GM12878 (cell line): ENCODE results near the gene DDX21. TPM values are rescaled to one million over a fixed set of nuclear protein-coding genes. Genes with fewer than 3 reads are reported as not detected.

ENCODE experiments used
- IKZF2 ChIP-seq, 2 experiments: fragments of 450-650 bp; IDR thresholded peaks; 2 replicates each; pipeline ENCODE4 v1.6.1; 2017; ENCODE audit warnings: mild to moderate bottlenecking in 2 of 2, moderate library complexity in 2 of 2
- IRF4 ChIP-seq: IDR thresholded peaks from 2 replicates; pipeline ENCODE4 v1.6.1; 2011; ENCODE audit warnings: low read depth, low read length
- NBN ChIP-seq: fragments of 450-650 bp; IDR thresholded peaks from 2 replicates; pipeline ENCODE4 v1.6.1; 2016
- NR2C1 ChIP-seq: fragments of 450-650 bp; IDR thresholded peaks from 2 replicates; pipeline ENCODE4 v1.6.1; 2017; ENCODE audit warnings: antibody characterized with exemption, mild to moderate bottlenecking, moderate library complexity
- PML ChIP-seq: IDR thresholded peaks from 2 replicates; pipeline ENCODE4 v1.6.1; 2012; ENCODE audit warnings: low read length, inconsistent platforms
- POLR2A ChIP-seq: IDR thresholded peaks from 2 replicates; pipeline ENCODE4 v1.6.1; 2011; ENCODE audit warnings: low read depth, mild to moderate bottlenecking, low read length
- RB1 ChIP-seq: fragments of 450-650 bp; formaldehyde crosslinking; IDR thresholded peaks from 2 replicates; pipeline ENCODE4 v1.6.1; 2017; ENCODE audit warnings: mild to moderate bottlenecking, borderline replicate concordance
- SIN3A ChIP-seq: IDR thresholded peaks from 2 replicates; pipeline ENCODE4 v1.6.1; 2012; ENCODE audit warnings: low read depth, low read length, improper control_type of control experiment
- SMAD1 ChIP-seq: fragments of 450-650 bp; IDR thresholded peaks from 2 replicates; pipeline ENCODE4 v1.6.1; 2018; ENCODE audit warnings: mild to moderate bottlenecking, low read depth; ENCODE audit not compliant: partially characterized antibody
- TCF3 ChIP-seq: IDR thresholded peaks from 2 replicates; pipeline ENCODE4 v1.6.1; 2012; ENCODE audit warnings: low read depth, mild to moderate bottlenecking, low read length, borderline replicate concordance; ENCODE audit not compliant: insufficient read depth
- polyA plus RNA-seq, 11 experiments: library from polyadenylated mRNA; depleted of rRNA in 4 of 11; unstranded in 6 of 11; stranded (reverse) in 5 of 11; fragments of >200 nt; fragmentation: Nextera tagmentation in 4 of 11; fragmentation: Illumina TruSeq in 1 of 11; extraction: Ambion mirVana in 4 of 11; extraction: Trizol in 1 of 11; gene quantifications; 1 replicate in 1 of 11; 2 replicates in 10 of 11; pipeline versions ENCODE4 v1.2.1 to v1.2.3, GENCODE V29; 2011 to 2016; ENCODE audit warnings: inconsistent platforms in 2 of 11, missing spikeins in 2 of 11, low read depth in 1 of 11
- total RNA-seq, 4 experiments: library from RNA; depleted of rRNA in 3 of 4; stranded (reverse); fragments of >200 nt in 3 of 4; fragmentation: Illumina TruSeq in 1 of 4; extraction: Trizol in 1 of 4; gene quantifications; 2 replicates each; pipeline versions ENCODE4 v1.2.1 to v1.2.3, GENCODE V29; 2013 to 2021
- TF ChIP-seq, protein P1 (sequence below), 3 experiments: IDR thresholded peaks in 2 of 3; conservative IDR thresholded peaks in 1 of 3; 2 replicates each; pipeline ENCODE4 v1.5.1; 2011; ENCODE audit warnings: low read depth in 3 of 3, low read length in 3 of 3, mild to moderate bottlenecking in 3 of 3, control low read depth in 2 of 3, moderate library complexity in 2 of 3, inconsistent platforms in 1 of 3, mixed read lengths in 1 of 3; ENCODE audit not compliant: control insufficient read depth in 2 of 3, insufficient read depth in 1 of 3; ENCODE audit errors: extremely low read depth in 1 of 3
- TF ChIP-seq, protein P2 (sequence below): IDR thresholded peaks from 2 replicates; pipeline ENCODE4 v1.6.1; 2012; ENCODE audit warnings: low read depth, low read length, improper control_type of control experiment
- TF ChIP-seq, protein P3 (sequence below): IDR thresholded peaks from 2 replicates; pipeline ENCODE4 v1.6.1; 2011; ENCODE audit warnings: mild to moderate bottlenecking, low read depth, low read length, moderate library complexity; ENCODE audit not compliant: insufficient replicate concordance
- TF ChIP-seq, protein P4 (sequence below): fragments of 150-350 bp; IDR thresholded peaks from 2 replicates; pipeline ENCODE4 v1.6.1; 2016; ENCODE audit warnings: low read depth, low read length
- TF ChIP-seq, protein P5 (sequence below): fragments of 450-650 bp; IDR thresholded peaks from 2 replicates; pipeline ENCODE4 v1.6.1; 2017; ENCODE audit warnings: low read depth, mild to moderate bottlenecking, moderate library complexity
- TF ChIP-seq, protein P6 (sequence below): fragments of 450-650 bp; IDR thresholded peaks from 2 replicates; pipeline ENCODE4 v1.6.1; 2017; ENCODE audit warnings: mild to moderate bottlenecking, moderate library complexity

DDX21 gene
- total and polyA plus RNA-seq, 10 of the 15 experiments (the other 5 are each of a cell fraction or from before 2014, with no cell fraction given): 41.1 to 182 (median 116) TPM

DNA sequence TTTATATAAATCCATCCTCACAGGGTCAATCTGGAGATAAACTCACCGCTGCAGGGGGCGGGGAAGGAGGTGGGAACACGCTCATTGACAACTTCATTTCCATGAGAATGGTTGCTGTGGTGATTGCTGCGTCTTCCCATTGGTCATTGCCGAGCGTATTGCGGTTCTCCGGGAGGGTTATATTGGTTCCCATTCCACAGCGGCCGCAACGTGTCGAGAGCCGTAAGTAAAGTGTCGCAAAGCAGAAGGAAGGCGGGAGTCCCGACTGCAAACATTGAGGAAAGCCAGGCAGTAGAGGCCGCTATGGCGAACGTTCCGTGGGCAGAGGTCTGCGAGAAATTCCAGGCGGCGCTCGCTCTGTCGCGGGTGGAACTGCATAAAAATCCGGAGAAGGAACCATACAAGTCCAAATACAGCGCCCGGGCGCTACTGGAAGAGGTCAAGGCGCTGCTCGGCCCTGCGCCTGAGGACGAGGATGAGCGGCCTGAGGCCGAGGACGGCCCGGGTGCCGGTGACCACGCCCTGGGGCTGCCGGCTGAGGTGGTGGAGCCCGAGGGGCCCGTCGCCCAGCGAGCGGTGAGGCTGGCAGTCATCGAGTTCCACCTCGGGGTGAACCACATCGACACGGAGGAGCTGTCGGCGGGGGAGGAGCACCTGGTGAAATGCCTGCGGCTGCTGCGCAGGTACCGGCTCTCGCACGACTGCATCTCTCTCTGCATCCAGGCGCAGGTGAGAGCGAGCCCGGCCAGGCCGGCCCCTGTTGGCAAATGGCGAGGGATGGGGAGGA lies 32.8 kb downstream of the DDX21 start, which contains the start of gene KIFBP (continued):
- TF ChIP-seq IRF4 (0 out of 2 replicates have a peak, but pooled peaks have one; percentile 11), SMAD1 (no peak), NR2C1 (no peak), SIN3A (peak; percentile 2; the same call in 1 of the 2 replicates), PML (peak; percentile 81; the same call in 1 of the 2 replicates), POLR2A (peak; percentile 86), NBN (peak; percentile 80), IKZF2 (IDR thresholded peaks at IDR 0.05) (peak; percentile 76 to 83), RB1 (peak; percentile 86; the same call in 1 of the 2 replicates), TCF3 (no peak)
- TF ChIP-seq, protein P1, sequence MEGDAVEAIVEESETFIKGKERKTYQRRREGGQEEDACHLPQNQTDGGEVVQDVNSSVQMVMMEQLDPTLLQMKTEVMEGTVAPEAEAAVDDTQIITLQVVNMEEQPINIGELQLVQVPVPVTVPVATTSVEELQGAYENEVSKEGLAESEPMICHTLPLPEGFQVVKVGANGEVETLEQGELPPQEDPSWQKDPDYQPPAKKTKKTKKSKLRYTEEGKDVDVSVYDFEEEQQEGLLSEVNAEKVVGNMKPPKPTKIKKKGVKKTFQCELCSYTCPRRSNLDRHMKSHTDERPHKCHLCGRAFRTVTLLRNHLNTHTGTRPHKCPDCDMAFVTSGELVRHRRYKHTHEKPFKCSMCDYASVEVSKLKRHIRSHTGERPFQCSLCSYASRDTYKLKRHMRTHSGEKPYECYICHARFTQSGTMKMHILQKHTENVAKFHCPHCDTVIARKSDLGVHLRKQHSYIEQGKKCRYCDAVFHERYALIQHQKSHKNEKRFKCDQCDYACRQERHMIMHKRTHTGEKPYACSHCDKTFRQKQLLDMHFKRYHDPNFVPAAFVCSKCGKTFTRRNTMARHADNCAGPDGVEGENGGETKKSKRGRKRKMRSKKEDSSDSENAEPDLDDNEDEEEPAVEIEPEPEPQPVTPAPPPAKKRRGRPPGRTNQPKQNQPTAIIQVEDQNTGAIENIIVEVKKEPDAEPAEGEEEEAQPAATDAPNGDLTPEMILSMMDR (IDR thresholded peaks at IDR 0.05 in 2 of 3, conservative IDR thresholded peaks at IDR 0.05 in 1 of 3; ENCODE audit: control insufficient read depth in 2 of 3, extremely low read depth in 1 of 3, insufficient read depth in 1 of 3, low read depth in 3 of 3, low read length in 3 of 3): peak; percentile 44 to 60 (median 47); a peak in 5 of 6 replicates
- TF ChIP-seq, protein P2, sequence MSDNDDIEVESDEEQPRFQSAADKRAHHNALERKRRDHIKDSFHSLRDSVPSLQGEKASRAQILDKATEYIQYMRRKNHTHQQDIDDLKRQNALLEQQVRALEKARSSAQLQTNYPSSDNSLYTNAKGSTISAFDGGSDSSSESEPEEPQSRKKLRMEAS: no peak
- TF ChIP-seq, protein P3, sequence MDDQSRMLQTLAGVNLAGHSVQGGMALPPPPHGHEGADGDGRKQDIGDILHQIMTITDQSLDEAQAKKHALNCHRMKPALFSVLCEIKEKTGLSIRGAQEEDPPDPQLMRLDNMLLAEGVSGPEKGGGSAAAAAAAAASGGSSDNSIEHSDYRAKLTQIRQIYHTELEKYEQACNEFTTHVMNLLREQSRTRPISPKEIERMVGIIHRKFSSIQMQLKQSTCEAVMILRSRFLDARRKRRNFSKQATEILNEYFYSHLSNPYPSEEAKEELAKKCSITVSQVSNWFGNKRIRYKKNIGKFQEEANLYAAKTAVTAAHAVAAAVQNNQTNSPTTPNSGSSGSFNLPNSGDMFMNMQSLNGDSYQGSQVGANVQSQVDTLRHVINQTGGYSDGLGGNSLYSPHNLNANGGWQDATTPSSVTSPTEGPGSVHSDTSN: no peak
- TF ChIP-seq, protein P4, sequence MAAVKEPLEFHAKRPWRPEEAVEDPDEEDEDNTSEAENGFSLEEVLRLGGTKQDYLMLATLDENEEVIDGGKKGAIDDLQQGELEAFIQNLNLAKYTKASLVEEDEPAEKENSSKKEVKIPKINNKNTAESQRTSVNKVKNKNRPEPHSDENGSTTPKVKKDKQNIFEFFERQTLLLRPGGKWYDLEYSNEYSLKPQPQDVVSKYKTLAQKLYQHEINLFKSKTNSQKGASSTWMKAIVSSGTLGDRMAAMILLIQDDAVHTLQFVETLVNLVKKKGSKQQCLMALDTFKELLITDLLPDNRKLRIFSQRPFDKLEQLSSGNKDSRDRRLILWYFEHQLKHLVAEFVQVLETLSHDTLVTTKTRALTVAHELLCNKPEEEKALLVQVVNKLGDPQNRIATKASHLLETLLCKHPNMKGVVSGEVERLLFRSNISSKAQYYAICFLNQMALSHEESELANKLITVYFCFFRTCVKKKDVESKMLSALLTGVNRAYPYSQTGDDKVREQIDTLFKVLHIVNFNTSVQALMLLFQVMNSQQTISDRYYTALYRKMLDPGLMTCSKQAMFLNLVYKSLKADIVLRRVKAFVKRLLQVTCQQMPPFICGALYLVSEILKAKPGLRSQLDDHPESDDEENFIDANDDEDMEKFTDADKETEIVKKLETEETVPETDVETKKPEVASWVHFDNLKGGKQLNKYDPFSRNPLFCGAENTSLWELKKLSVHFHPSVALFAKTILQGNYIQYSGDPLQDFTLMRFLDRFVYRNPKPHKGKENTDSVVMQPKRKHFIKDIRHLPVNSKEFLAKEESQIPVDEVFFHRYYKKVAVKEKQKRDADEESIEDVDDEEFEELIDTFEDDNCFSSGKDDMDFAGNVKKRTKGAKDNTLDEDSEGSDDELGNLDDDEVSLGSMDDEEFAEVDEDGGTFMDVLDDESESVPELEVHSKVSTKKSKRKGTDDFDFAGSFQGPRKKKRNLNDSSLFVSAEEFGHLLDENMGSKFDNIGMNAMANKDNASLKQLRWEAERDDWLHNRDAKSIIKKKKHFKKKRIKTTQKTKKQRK: no peak
- TF ChIP-seq, protein P5, sequence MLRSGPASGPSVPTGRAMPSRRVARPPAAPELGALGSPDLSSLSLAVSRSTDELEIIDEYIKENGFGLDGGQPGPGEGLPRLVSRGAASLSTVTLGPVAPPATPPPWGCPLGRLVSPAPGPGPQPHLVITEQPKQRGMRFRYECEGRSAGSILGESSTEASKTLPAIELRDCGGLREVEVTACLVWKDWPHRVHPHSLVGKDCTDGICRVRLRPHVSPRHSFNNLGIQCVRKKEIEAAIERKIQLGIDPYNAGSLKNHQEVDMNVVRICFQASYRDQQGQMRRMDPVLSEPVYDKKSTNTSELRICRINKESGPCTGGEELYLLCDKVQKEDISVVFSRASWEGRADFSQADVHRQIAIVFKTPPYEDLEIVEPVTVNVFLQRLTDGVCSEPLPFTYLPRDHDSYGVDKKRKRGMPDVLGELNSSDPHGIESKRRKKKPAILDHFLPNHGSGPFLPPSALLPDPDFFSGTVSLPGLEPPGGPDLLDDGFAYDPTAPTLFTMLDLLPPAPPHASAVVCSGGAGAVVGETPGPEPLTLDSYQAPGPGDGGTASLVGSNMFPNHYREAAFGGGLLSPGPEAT: peak; percentile 84
- TF ChIP-seq, protein P6, sequence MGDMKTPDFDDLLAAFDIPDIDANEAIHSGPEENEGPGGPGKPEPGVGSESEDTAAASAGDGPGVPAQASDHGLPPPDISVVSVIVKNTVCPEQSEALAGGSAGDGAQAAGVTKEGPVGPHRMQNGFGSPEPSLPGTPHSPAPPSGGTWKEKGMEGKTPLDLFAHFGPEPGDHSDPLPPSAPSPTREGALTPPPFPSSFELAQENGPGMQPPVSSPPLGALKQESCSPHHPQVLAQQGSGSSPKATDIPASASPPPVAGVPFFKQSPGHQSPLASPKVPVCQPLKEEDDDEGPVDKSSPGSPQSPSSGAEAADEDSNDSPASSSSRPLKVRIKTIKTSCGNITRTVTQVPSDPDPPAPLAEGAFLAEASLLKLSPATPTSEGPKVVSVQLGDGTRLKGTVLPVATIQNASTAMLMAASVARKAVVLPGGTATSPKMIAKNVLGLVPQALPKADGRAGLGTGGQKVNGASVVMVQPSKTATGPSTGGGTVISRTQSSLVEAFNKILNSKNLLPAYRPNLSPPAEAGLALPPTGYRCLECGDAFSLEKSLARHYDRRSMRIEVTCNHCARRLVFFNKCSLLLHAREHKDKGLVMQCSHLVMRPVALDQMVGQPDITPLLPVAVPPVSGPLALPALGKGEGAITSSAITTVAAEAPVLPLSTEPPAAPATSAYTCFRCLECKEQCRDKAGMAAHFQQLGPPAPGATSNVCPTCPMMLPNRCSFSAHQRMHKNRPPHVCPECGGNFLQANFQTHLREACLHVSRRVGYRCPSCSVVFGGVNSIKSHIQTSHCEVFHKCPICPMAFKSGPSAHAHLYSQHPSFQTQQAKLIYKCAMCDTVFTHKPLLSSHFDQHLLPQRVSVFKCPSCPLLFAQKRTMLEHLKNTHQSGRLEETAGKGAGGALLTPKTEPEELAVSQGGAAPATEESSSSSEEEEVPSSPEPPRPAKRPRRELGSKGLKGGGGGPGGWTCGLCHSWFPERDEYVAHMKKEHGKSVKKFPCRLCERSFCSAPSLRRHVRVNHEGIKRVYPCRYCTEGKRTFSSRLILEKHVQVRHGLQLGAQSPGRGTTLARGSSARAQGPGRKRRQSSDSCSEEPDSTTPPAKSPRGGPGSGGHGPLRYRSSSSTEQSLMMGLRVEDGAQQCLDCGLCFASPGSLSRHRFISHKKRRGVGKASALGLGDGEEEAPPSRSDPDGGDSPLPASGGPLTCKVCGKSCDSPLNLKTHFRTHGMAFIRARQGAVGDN: 0 out of 2 replicates have a peak, but pooled peaks have one; percentile 19
